Activated CD8-positive, alpha-beta memory T cell treated with anti-CD3 and anti-CD28 coated beads, Interleukin-2, amount 50 U/mL, for 1 hour (primary cell): Measurements from ENCODE around the gene MAG.
"Not testable (repeated sequence)": the region's sequence is repeated elsewhere in the genome, so short reads cannot be mapped to it uniquely, and the experiment has no call there.

Source experiments
- DNase-seq: peaks from one replicate; pipeline ENCODE4 v3.0.0-alpha.2; 2020; ENCODE audit errors: extremely low read depth

Gene MAG

GRCh38 chr19:35279985-35280821 is 11.8 kb upstream of the MAG start:
- DNase-seq, result no peak

- no peak for DNase-seq
Observed at GRCh38 chr19:35281303-35281702, 10.7 kb upstream of the MAG start.

GRCh38 chr19:35284153-35285094 is 7.5 kb upstream of the MAG start:
- DNase-seq, result no peak

- no peak for DNase-seq
Observed at GRCh38 chr19:35285095-35285449, 6.9 kb upstream of the MAG start.

- not testable (repeated sequence) for DNase-seq
Observed at GRCh38 chr19:35285465-35285864, 6.5 kb upstream of the MAG start.

GRCh38 chr19:35286101-35286500 is 5.9 kb upstream of the MAG start:
- not testable (repeated sequence) for DNase-seq

- DNase-seq, result no peak
Observed at GRCh38 chr19:35287713-35288112, 4.2 kb upstream of the MAG start.

GRCh38 chr19:35288331-35288730 is 3.6 kb upstream of the MAG start:
- DNase-seq, result no peak

- DNase-seq, result no peak
Observed at GRCh38 chr19:35288906-35289305, 3.1 kb upstream of the MAG start.

GRCh38 chr19:35290381-35291127 is 1.4 kb upstream of the MAG start:
- no peak for DNase-seq

- DNase-seq, result no peak
Observed at GRCh38 chr19:35291259-35291658, 702 bp upstream of the MAG start.

- DNase-seq, result no peak
Observed at GRCh38 chr19:35292421-35293362, 731 bp downstream of the MAG start.

GRCh38 chr19:35293363-35293739 is 1.4 kb downstream of the MAG start:
- DNase-seq, result no peak

GRCh38 chr19:35293808-35294207 is 1.8 kb downstream of the MAG start:
- DNase-seq, result no peak

- DNase-seq, result no peak
Observed at GRCh38 chr19:35294328-35294727, 2.4 kb downstream of the MAG start.

GRCh38 chr19:35294859-35295791 is 3.2 kb downstream of the MAG start:
- DNase-seq, result no peak

GRCh38 chr19:35295792-35296462 is 4.0 kb downstream of the MAG start:
- no peak for DNase-seq

GRCh38 chr19:35296644-35297514 is 4.9 kb downstream of the MAG start:
- DNase-seq, result no peak
